Breast epithelium (tissue), 3 donors: ENCODE measurements around the gene ZNF248.

Source experiments
- POLR2AphosphoS5 ChIP-seq, 3 donors: sonication (generic); formaldehyde crosslinking; IDR thresholded peaks; one replicate each; pipeline ENCODE4 v1.6.1; 2017; ENCODE audit warnings: antibody characterized with exemption in 3 of 3
- TF ChIP-seq, protein P1 (sequence below), 3 donors: fragments of 450-650 bp; IDR thresholded peaks; one replicate each; pipeline ENCODE4 v1.5.1; 2016 to 2017; ENCODE audit warnings: antibody characterized with exemption in 3 of 3, mild to moderate bottlenecking in 3 of 3, moderate library complexity in 3 of 3

DNA sequence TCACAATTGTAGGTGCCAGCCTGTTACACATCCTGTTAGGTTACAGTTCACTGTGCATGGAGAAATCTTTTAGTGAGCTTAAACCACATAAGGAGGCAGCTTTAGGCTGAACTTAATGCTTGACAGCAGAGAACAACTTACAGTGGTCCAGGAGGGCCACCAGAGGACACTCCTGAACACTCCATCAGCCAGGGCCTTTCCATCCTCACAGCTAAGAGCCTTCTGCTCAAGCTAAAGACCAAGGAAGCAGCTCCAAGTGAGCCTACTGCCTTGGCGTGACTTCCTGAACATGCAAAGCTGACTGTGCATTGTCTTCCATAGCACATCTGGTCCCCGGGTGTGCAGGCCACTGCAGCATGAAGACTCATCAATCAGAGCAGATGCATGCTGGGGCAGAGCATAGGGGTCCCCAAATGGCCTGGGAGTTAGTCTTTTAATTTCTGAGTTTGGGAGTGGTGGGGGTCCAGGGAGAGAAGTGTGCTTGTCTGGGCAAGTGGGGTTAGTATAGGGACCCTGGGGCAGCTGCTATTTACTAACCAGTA is 105.0 kb downstream of the ZNF248 start:
- TF ChIP-seq, protein P1, sequence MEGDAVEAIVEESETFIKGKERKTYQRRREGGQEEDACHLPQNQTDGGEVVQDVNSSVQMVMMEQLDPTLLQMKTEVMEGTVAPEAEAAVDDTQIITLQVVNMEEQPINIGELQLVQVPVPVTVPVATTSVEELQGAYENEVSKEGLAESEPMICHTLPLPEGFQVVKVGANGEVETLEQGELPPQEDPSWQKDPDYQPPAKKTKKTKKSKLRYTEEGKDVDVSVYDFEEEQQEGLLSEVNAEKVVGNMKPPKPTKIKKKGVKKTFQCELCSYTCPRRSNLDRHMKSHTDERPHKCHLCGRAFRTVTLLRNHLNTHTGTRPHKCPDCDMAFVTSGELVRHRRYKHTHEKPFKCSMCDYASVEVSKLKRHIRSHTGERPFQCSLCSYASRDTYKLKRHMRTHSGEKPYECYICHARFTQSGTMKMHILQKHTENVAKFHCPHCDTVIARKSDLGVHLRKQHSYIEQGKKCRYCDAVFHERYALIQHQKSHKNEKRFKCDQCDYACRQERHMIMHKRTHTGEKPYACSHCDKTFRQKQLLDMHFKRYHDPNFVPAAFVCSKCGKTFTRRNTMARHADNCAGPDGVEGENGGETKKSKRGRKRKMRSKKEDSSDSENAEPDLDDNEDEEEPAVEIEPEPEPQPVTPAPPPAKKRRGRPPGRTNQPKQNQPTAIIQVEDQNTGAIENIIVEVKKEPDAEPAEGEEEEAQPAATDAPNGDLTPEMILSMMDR (IDR thresholded peaks at IDR 0.05), result no peak
- no peak for TF ChIP-seq POLR2AphosphoS5 (IDR thresholded peaks at IDR 0.05)
